ENCODE measurements around the gene AIG1. TPM values are rescaled to one million over a fixed set of nuclear protein-coding genes. Genes with fewer than 3 reads are reported as not detected.

The AIG1 gene
- total RNA-seq, 1 experiment from 2014 or later: 51.1 TPM

DNA sequence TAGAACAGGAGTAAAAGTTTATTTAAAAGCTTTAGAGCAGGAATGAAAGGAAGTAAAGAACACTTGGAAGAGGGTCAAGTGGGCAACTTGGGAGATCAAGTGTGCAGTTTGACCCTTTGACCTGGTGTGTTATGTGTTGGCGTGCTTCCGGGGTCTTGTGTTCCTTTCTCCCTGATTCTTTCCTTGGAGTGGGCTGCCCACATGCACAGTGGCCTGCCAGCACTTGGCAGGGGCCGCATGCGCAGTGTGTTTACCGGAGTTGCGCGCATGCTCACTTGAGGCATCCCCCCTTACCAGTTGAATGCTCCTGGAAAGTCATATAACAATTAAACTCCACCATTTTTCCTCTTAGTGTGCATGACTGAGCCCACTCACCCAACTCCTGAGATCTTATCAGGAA is 229.5 kb downstream of the AIG1 start:
- H3K4me3 ChIP-seq (replicated peaks in 1 of 2; ENCODE audit: low read depth in 1 of 2, low read length in 2 of 2): no peak overlapping the region
- ATAC-seq: no peak

DNA sequence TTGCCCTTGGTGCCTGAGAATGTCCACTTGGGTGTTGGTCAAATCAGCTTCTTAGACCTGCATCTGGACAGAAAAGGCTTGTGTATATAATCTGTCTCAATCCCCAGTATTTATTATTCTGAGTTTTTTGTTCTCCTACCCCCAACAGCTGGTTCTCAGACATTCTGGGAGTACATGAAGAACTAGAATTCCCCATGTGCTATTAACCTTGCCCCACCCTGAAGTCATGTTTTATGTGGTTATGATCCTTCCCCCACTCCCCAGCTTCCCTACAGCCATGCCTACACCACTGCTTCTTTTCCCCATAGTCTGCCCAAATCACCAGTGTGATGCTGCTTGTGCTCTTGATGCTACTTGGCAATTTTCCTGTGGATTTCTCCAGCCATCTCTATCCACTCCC is 232.8 kb downstream of the AIG1 start:
- no peak overlapping the region for H3K4me2 ChIP-seq (ENCODE audit: low read length)
- ChIA-PET RAD21 (ENCODE audit: low non-redundant PET in 1 of 2, low total read pairs in 2 of 2, uncharacterized antibody in 2 of 2, unreplicated experiment in 2 of 2) (no interaction called here), CTCF (no interaction called here), POLR2A (no interaction called here)
- H4K20me1 ChIP-seq (ENCODE audit: insufficient read depth): no peaks in the 10 kb centered on the region
- H3K4me1 ChIP-seq (ENCODE audit: control insufficient read depth in 1 of 2, insufficient read depth in 2 of 2, low read length in 2 of 2): no peaks in the 10 kb centered on the region
- intact Hi-C loops (cut with micrococcal nuclease): no loop called here
- no peaks in the 10 kb centered on the region for H3K9me3 ChIP-seq (ENCODE audit: control insufficient read depth in 1 of 2, insufficient read depth in 1 of 2, low read depth in 1 of 2, low read length in 2 of 2)
- no peaks in the 10 kb centered on the region for H3K36me3 ChIP-seq (ENCODE audit: control insufficient read depth in 1 of 2, insufficient read depth in 2 of 2, low read length in 2 of 2)
- H3K79me2 ChIP-seq (ENCODE audit: insufficient read depth, low read length): no peaks in the 10 kb centered on the region
- H3K9me2 ChIP-seq (ENCODE audit: insufficient read depth): no peaks in the 10 kb centered on the region
- no peak overlapping the region for H3K9ac ChIP-seq (ENCODE audit: low read length)
- ATAC-seq (no peak), DNase-seq (ENCODE audit: low read depth, low spot score) (no peak)
- H2AFZ ChIP-seq (ENCODE audit: low read depth, low read length, poor library complexity, severe bottlenecking): no peak overlapping the region
- no TSS peak for BruUV-seq (replicated peaks)
- H3K4me3 ChIP-seq (replicated peaks in 1 of 2; ENCODE audit: low read depth in 1 of 2, low read length in 2 of 2): no peak overlapping the region
- TF ChIP-seq POLR2A (IDR thresholded peaks at IDR 0.05; ENCODE audit: borderline replicate concordance, extremely low read depth, insufficient read depth, insufficient read length) (no peak), ATF3 (IDR thresholded peaks at IDR 0.05) (no peak), FOSL1 (IDR thresholded peaks at IDR 0.05; ENCODE audit: low read depth) (no peak), ZNF274 (IDR thresholded peaks at IDR 0.05; ENCODE audit: low read depth, low read length) (no peak), ZFX (IDR thresholded peaks at IDR 0.05) (no peak), YY1 (IDR thresholded peaks at IDR 0.05; ENCODE audit: extremely low read depth, insufficient replicate concordance, low read depth, low read length) (no peak), SP1 (IDR thresholded peaks at IDR 0.05; ENCODE audit: low read depth) (no peak), EZH2phosphoT487 (IDR thresholded peaks at IDR 0.05; ENCODE audit: borderline replicate concordance) (no peak), SRF (IDR thresholded peaks at IDR 0.05; ENCODE audit: low read depth) (no peak), REST (IDR thresholded peaks at IDR 0.05; ENCODE audit: low read depth) (no peak), ELF1 (IDR thresholded peaks at IDR 0.05; ENCODE audit: borderline replicate concordance, low read depth) (no peak)
- TF ChIP-seq, protein P1, sequence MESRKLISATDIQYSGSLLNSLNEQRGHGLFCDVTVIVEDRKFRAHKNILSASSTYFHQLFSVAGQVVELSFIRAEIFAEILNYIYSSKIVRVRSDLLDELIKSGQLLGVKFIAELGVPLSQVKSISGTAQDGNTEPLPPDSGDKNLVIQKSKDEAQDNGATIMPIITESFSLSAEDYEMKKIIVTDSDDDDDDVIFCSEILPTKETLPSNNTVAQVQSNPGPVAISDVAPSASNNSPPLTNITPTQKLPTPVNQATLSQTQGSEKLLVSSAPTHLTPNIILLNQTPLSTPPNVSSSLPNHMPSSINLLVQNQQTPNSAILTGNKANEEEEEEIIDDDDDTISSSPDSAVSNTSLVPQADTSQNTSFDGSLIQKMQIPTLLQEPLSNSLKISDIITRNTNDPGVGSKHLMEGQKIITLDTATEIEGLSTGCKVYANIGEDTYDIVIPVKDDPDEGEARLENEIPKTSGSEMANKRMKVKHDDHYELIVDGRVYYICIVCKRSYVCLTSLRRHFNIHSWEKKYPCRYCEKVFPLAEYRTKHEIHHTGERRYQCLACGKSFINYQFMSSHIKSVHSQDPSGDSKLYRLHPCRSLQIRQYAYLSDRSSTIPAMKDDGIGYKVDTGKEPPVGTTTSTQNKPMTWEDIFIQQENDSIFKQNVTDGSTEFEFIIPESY (IDR thresholded peaks at IDR 0.05; ENCODE audit: extremely low read depth, insufficient replicate concordance, low read length): no peak
- no peaks in the 10 kb centered on the region for H3K27me3 ChIP-seq (ENCODE audit: insufficient read depth, low read length)
- no peak overlapping the region for H3K27ac ChIP-seq (ENCODE audit: low read depth, low read length)

More for the DNA sequence above, 229.5 kb downstream of the AIG1 start:
- intact Hi-C loops (cut with micrococcal nuclease): no loop called here
- no peaks in the 10 kb centered on the region for H3K79me2 ChIP-seq (ENCODE audit: insufficient read depth, low read length)
- no peaks in the 10 kb centered on the region for H3K36me3 ChIP-seq (ENCODE audit: control insufficient read depth in 1 of 2, insufficient read depth in 2 of 2, low read length in 2 of 2)
- H3K27ac ChIP-seq (ENCODE audit: low read depth, low read length): no peak overlapping the region
- RAD21 ChIA-PET (ENCODE audit: low non-redundant PET in 1 of 2, low total read pairs in 2 of 2, uncharacterized antibody in 2 of 2, unreplicated experiment in 2 of 2): no interaction called here
- H3K9ac ChIP-seq (ENCODE audit: low read length): no peak overlapping the region
- no peaks in the 10 kb centered on the region for H4K20me1 ChIP-seq (ENCODE audit: insufficient read depth)
- CTCF ChIA-PET: no interaction called here
- H2AFZ ChIP-seq (ENCODE audit: low read depth, low read length, poor library complexity, severe bottlenecking): no peak overlapping the region
- H3K4me1 ChIP-seq (ENCODE audit: control insufficient read depth in 1 of 2, insufficient read depth in 2 of 2, low read length in 2 of 2): no peaks in the 10 kb centered on the region
- H3K9me2 ChIP-seq (ENCODE audit: insufficient read depth): no peaks in the 10 kb centered on the region
- no peaks in the 10 kb centered on the region for H3K9me3 ChIP-seq (ENCODE audit: control insufficient read depth in 1 of 2, insufficient read depth in 1 of 2, low read depth in 1 of 2, low read length in 2 of 2)
- TF ChIP-seq, protein P2, sequence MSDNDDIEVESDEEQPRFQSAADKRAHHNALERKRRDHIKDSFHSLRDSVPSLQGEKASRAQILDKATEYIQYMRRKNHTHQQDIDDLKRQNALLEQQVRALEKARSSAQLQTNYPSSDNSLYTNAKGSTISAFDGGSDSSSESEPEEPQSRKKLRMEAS (IDR thresholded peaks at IDR 0.05): no peak
- TF ChIP-seq YY1 (IDR thresholded peaks at IDR 0.05; ENCODE audit: extremely low read depth, insufficient replicate concordance, low read depth, low read length): no peak
- POLR2A ChIA-PET: no interaction called here
- H3K27me3 ChIP-seq (ENCODE audit: insufficient read depth, low read length): no peaks in the 10 kb centered on the region
- BruUV-seq (replicated peaks): no TSS peak
- H3K4me2 ChIP-seq (ENCODE audit: low read length): no peak overlapping the region
- no peak for DNase-seq (ENCODE audit: low read depth, low spot score)
